Thyroid gland (tissue), 4 donors: ENCODE measurements around the gene CHRND.

ENCODE experiments used
- CTCF ChIP-seq, 6 experiments: fragments of 200-600 bp in 3 of 6; fragments of 450-650 bp in 3 of 6; sonication (generic) in 3 of 6; IDR thresholded peaks; one replicate each; pipeline ENCODE4 v1.5.1; 2016 to 2019; ENCODE audit warnings: antibody characterized with exemption in 6 of 6, mild to moderate bottlenecking in 2 of 6, inconsistent platforms in 1 of 6, moderate library complexity in 1 of 6
- POLR2A ChIP-seq, 2 donors: fragments of 450-650 bp; IDR thresholded peaks; one replicate each; pipeline ENCODE4 v1.6.1; 2017; ENCODE audit warnings: antibody characterized with exemption in 2 of 2, mild to moderate bottlenecking in 2 of 2, moderate library complexity in 1 of 2

GRCh38 chr2:232533944-232534710 lies 8.2 kb downstream of the CHRND start:
- TF ChIP-seq CTCF (IDR thresholded peaks at IDR 0.05) (no peak), POLR2A (IDR thresholded peaks at IDR 0.05) (no peak)
